ENCODE data around the gene LRRC32.

LRRC32 gene

GRCh38 chr11:76670485-76671236, at the start of gene LRRC32:
LRRC32 (minus strand) TSS chr11:76670747; CDS start chr11:76665954, 4,793 bp downstream.
- no peak within 1 kb of the TSS for H3K4me3 ChIP-seq (ENCODE audit: low read depth, low read length)
- DNase-seq (ENCODE audit: low read depth): no peak
- TF ChIP-seq, protein P1, sequence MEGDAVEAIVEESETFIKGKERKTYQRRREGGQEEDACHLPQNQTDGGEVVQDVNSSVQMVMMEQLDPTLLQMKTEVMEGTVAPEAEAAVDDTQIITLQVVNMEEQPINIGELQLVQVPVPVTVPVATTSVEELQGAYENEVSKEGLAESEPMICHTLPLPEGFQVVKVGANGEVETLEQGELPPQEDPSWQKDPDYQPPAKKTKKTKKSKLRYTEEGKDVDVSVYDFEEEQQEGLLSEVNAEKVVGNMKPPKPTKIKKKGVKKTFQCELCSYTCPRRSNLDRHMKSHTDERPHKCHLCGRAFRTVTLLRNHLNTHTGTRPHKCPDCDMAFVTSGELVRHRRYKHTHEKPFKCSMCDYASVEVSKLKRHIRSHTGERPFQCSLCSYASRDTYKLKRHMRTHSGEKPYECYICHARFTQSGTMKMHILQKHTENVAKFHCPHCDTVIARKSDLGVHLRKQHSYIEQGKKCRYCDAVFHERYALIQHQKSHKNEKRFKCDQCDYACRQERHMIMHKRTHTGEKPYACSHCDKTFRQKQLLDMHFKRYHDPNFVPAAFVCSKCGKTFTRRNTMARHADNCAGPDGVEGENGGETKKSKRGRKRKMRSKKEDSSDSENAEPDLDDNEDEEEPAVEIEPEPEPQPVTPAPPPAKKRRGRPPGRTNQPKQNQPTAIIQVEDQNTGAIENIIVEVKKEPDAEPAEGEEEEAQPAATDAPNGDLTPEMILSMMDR (IDR thresholded peaks at IDR 0.05; ENCODE audit: control insufficient read depth, extremely low read depth, insufficient read depth): no peak

GRCh38 chr11:76719686-76720085, 49.1 kb upstream of the LRRC32 start:
- no peak for DNase-seq (ENCODE audit: low read depth)
- TF ChIP-seq, protein P1 (IDR thresholded peaks at IDR 0.05; ENCODE audit: control insufficient read depth, extremely low read depth, insufficient read depth): no peak
- no peak overlapping the region for H3K4me3 ChIP-seq (ENCODE audit: low read depth, low read length)

DNA sequence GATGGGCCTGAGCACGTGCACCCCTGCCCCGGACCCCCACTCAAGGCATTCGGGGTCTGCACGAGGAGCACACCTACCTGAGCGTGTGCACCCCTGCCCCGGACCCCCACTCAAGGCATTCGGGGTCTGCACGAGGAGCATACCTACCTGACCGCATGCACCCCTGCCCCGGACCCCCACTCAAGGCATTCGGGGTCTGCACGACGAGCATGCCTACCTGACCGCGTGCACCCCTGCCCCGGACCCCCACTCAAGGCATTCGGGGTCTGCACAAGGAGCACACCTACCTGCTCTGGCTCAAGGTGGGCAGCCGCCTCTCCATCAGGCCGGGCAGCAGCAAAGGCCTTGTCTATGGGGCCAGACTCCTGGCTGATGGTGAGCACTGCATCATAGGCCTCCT, 48.7 kb upstream of the LRRC32 start:
- TF ChIP-seq, protein P1 (IDR thresholded peaks at IDR 0.05; ENCODE audit: control insufficient read depth, extremely low read depth, insufficient read depth): no peak
- DNase-seq (ENCODE audit: low read depth): no peak
- no peak overlapping the region for H3K4me3 ChIP-seq (ENCODE audit: low read depth, low read length)

DNA sequence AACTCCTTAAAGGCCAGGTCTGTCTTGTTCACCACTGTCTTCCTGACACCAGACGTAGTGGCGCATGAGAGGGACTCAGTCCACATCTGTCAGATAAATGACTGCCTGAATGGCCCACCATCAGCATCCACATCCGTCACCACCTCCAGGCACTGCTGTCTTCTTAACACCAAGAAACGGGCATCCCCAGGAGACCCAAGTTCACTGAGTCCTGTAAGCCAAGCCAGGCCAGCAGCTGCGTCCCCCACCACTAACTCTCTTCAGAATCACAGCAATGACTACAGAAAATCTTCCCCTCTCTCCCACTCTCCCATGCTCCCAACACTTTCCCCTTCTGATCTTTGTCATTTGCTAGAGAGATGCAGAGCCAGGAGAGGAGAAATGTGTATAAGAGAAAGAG, 47.3 kb upstream of the LRRC32 start:
- no peak for DNase-seq (ENCODE audit: low read depth)
- TF ChIP-seq, protein P1 (IDR thresholded peaks at IDR 0.05; ENCODE audit: control insufficient read depth, extremely low read depth, insufficient read depth): no peak
- no peak overlapping the region for H3K4me3 ChIP-seq (ENCODE audit: low read depth, low read length)

DNA sequence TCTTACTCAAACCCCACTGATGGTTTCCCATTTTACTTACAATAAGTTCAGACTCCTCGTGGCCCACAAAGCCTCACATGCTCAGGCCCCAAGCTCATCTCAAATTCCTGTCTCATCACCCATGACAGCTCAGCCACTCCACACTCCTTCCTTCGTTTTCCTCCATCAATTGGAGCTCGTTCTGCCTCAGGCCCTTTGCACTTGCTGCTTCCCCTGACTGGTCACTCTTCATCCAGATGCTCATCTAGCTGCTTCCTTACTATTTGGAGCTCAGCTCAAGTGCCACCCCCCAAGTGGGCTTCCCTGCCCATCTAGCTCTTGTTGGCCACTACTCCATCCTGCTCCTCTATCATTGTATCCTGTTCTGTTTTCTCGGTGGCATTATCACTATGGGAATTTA, 46.8 kb upstream of the LRRC32 start:
- DNase-seq (ENCODE audit: low read depth): no peak
- no peak overlapping the region for H3K4me3 ChIP-seq (ENCODE audit: low read depth, low read length)
- TF ChIP-seq, protein P1 (IDR thresholded peaks at IDR 0.05; ENCODE audit: control insufficient read depth, extremely low read depth, insufficient read depth): no peak

DNA sequence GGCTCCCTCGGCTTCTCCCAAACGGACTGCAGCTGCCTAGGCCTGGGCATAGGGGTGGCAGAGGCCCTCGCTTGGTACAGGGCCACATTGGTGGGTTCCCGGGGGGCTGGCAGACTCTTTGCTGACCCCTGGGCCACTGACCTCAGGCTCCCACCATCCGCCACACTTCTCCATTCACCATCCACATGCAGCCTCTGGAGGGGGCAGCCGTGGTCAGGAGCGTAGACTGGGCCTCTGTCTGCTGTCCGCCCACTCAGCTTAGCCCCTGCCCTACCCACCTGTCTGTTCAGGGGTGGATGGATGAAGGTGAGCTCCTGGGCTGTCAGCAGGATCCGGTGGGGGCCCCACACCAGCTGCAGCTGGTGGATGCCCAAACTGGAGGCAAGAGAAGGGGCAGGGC, 45.7 kb upstream of the LRRC32 start:
- no peak overlapping the region for H3K4me3 ChIP-seq (ENCODE audit: low read depth, low read length)
- TF ChIP-seq, protein P1 (IDR thresholded peaks at IDR 0.05; ENCODE audit: control insufficient read depth, extremely low read depth, insufficient read depth): no peak
- DNase-seq (ENCODE audit: low read depth): no peak

- DNase-seq (ENCODE audit: low read depth): no peak
- TF ChIP-seq, protein P1 (IDR thresholded peaks at IDR 0.05; ENCODE audit: control insufficient read depth, extremely low read depth, insufficient read depth): no peak
- no peak overlapping the region for H3K4me3 ChIP-seq (ENCODE audit: low read depth, low read length)
Observed at GRCh38 chr11:76714493-76714892, 43.9 kb upstream of the LRRC32 start.
